Fibroblast of skin of left biceps (primary cell): ENCODE data around the gene PACRG.
A peak's percentile ranks its signal among the peaks of the same experiment; 100 is the strongest.

Source experiments
- DNase-seq, 2 experiments: peaks; one replicate each; pipeline ENCODE4 v3.0.0-alpha.2; 2013; ENCODE audit warnings: low read depth in 2 of 2

PACRG gene

DNA sequence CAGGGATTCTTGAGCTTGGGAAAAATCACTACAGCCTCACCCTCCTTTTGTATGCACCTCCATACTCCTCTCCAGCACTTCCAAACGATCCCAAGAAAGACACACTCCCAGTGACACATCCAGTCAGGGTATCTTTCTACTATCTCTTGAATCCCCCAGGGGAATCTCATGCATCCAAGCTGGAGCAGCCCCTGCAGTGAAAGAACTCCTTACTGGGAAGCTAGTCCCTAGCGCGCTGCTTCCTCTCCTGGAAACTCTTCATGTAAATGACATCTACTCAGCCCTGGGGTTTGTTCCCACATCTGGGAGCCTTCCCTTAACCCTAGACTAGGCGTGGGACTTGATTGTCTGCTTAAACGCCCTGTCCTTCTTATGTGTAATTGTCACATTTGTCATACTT, 357.7 kb downstream of the PACRG start:
- no peak for DNase-seq

DNA sequence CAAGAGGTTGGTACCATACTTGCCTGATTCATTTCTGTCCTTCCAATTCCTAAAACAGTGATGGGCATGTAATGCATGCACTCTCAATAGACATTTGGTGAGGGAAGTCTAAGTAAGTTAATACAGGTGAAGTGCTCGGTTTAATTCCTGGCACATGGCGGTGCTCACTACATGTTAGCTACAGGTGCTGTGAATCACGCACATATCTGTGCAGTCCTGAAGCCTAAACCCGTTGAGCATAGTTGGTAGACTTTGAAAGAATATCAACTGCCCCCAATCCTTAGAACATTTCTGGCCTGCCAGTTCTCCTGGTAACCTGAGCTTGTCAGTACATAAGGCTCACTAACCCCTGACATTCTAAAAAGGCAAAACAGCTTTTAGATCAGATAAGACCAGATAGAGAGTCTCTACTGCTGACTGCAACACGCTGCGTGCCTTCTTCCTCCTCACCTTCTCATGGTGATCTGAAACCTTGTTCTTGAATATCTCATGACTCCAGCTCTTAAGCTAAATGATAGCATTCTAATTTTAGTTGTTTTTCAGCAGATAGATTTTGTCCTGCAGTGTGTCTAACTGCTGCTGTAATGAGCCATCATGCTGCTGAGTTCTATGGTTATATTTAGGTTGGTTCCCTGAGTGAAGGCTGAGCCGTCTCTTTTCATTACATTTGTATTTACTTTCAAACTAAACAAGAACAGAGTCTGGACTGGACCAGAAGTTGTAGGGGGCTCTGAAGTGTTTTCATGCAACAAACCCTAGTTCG, 358.3 kb downstream of the PACRG start:
- DNase-seq: no peak

DNA sequence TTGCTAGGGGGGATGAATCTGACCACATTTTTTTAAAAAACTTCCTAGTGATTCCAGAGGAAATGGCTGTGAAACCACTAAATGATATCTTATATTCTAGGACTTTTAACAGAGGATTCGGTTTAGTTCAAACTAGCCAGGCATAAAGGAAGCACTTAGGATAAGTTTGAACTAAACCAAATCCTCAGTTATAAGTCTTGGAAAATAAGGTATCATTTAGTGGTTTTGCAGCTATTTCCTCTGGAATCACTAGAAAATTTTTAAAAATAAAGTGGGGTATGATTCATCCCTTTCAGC, 358.8 kb downstream of the PACRG start:
- peak; percentile 48 to 60 for DNase-seq

DNA sequence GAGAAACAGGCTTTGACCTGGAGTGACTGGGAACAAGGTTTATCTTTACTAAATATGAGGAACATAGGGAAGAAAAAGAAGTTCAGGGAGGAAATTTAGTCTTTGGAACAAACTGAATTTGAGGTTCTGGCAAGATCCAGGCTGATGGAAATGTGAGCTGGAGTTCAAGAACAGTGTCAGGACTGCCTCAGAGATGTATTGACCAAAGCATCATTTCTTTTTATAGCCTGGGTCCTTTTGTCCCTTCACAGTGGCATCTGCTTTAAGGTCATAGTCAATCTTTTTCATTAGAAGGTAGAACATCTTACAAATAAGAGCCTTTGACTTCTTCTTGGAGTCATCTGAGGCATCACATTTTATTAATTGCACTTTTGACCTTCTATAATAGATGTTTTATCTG, 360.2 kb downstream of the PACRG start:
- no peak for DNase-seq

DNA sequence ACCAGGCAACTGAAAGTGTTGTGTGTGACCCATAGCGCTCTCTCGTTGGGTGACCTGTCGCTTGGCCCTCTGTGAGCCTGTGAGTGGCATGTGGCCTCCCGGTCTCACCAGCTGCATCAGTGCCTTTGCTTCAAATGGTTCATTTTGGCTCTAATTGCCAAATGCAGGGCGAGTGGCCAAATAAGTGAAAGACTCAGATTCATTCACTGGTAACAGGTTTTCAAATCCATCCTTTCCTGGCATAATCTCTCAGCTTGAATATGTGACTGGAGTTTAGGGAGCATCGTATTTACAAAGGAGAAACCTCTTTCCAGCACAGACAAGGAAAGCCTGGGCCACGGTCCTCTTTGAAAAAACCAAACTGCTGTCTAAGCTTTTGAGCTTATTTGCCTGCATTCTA, 365.1 kb downstream of the PACRG start:
- DNase-seq: no peak

DNA sequence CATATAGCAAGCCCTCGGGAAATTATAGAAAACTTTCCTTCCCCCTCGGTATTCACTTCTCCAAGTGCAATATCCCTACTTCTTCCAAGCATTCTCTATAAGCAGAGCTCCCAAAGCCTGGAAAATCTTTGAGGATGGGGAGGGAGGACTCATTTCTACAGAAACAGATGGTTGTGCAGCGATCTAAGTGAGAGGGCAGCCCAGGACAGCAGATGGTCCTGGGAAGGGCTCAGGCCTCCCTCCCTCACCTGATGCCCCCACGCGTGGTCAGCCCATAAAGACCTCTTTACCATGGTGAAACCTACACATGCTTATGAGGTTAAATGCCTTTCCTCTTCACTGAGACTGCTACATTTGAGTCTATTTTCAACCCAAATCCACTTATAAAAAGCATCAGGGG, 367.1 kb downstream of the PACRG start:
- no peak for DNase-seq

DNA sequence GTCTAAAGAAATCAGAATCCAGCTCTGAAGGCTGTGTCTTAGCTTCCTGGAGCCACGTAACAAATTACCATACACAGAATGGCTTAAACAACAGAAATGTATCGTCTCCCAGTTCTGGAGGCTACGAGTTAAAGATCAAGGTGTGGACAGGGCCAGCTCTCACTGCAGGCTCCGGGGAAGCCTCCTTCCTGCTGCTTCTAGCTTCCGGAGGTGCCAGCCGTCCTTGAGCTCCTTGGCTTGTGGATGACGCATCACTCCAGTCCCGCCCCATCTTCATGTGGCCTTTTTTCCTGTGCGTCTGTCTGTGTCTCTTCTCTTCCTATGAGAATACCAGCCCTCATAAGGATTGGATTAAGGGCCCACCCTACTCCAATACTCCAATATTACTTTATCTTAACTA, 367.6 kb downstream of the PACRG start:
- no peak for DNase-seq

DNA sequence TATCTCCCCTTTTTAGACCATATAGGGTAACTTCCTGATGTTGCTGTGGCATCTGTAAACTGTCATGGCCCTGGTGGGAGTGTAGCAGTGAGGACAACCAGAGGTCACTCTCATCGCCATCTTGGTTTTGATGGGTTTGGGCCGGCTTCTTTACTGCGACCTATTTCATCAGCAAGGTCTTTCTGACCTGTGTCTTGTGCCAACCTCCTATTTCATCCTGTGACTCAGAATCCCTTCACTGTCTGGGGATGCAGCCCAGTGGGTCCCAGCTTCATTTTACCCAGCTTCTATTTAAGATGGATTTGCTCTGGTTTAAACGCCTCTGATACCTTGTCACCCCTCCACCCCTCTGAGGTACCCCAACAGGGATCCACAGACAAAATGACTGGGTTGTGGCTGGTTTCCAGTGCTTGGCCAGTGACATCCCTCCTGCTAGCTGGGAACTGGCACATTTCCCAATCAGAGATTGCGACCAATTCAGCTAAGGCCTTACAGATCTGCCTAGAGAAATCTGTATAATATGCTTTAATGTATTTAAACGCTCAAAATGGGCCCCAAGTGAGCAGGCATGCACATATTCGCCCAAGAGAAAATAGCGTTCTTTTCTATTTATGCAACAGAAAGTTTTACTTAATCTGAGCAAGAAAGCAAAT, 371.2 kb downstream of the PACRG start:
- DNase-seq: no peak

DNA sequence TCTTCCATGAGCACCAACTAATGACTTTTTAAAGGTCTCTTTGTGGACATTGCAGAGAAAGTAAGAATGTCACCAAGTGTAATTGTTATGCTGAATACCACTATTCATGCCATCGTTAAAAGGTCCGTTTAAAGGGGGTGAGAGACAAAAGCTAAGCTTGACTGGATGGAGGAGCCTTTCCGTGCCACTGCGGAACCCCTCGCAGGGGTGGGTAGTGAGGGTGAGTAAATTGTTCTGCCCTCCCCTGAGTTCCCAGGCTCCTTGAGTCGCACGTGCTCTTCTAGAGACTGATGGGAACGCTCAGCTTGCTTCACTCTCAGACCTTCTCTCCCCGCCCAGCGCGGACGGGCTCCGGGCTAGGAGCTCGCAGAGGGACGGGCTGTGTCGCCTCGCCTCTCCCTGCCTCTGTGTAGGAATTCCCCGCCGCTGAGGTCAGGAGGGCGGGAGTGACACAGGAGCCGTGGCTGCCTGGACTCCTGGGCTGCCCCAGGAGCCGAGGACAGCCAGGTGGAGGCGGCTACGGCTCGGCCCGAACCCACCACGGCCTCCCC, 371.9 kb downstream of the PACRG start:
- no peak for DNase-seq

DNA sequence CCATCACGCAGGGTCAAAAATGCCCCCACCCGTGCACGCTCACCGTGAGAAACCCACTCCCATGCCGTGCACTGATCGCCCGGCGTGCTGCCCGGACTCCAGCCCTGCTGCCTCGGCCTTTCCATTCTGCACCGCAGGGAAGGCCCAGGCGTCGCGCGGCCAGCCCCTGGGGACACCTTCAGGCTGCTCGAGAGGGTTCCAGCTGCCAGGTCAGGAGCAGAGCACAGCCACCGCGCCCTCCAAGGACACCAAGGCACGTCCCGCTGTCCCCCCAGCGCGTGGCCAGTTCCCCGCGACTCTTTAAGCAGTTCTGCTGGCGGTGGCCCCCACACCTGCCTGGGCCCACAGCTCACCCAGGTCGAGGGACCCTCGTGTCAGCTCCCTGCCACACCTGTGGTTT, 372.5 kb downstream of the PACRG start:
- no peak for DNase-seq

DNA sequence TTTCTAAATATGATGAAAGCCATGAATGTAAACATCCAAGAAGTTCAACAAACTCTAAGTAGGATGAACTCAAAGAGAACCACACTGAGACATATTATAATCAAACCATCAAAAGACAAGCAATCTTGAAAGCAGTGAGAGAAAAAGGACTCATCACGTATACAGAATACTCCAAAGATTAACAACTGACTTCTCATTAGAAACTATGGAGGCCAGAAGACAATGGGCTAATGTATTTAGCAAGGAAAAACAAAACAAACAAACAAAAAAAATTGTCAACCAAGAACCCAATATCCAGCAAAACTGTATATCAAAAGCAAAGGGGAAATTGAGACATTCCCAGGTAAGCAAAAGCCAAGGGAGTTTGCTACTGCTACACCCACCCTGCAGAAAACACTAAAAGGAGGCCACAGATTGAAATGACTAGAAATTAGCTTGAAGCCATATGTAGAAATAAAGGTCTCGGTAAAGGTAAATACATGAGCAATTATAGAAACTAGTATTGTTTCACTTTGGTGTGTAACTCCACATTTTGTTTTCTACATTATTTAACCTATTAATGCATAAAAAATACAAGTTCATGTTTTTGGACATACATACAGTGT, 385.7 kb downstream of the PACRG start:
- DNase-seq: no peak

DNA sequence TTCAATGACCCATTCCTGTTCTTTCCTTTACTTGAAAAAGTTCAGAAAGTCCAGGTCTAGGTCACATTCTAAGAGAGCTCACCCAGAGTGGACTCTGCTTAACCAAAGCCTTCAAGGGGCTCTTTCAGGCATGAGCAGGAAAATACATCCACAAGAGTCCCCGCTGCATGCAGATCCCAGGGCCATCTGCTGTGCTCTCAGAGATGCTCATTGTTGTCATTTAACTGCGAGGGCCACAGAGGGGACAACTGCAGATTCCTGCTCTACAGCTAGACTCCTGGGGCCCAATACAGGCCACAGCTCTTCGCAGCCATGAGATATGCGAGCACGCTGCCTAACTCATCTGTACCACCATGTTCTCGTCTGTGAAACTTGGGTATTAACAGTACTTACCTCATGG, 391.2 kb downstream of the PACRG start:
- no peak for DNase-seq

DNA sequence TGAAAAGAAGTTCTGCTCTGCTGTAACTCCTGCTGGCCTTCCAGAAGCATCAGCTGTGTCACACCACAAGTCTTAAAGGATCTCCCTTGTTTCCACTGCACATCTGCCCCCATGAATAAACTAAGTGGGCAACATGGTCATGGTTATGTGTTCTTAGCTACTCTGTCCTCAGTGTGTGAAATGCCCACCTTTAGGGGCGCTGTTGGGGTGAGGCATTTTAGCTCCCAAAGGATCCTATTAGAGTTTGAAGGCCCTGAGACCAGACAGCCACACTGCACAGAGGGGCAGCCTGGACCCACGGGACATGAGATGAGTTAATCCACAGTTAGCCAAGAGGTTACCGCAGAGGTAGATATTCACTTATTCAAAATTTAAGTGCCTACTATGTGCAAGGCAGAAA, 392.4 kb downstream of the PACRG start:
- DNase-seq: no peak

DNA sequence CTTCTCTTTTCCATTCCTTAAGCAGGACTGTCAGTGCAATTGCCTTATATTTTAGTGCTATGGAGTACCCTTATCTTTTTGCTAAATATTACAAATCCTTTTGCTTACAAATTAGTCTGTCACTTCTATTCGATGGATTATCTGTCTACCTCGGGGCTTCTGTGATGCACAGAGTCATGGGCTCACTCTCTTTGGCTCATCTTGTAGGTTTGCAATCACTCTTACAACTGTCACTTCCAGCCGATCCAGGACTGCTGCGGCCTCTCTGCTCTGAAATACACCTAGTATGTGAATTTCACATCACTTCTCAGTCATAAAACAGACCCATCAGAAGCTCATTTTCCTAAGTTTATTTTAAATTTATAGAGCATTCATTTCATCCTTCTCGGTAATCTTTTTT, 393.5 kb downstream of the PACRG start:
- DNase-seq: no peak

DNA sequence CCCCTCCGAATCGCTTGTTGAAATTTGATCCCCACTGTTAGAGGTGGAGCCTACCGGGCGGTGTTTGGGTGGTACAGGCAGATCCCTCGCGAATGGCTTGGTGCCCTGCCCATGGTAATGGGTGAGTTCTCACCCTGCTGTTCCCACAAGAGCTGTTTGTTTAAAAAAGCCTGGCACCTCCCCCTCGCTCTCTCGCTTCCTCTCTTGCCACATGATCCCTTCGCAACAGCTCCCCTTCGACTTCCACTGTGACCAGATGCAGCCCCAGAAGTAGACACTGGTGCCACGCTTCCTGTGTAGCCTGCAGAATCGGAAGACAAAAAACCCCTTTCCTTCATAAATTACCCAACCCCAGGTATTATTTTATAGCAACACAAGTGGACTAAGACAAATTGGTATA, 394.6 kb downstream of the PACRG start:
- no peak for DNase-seq

DNA sequence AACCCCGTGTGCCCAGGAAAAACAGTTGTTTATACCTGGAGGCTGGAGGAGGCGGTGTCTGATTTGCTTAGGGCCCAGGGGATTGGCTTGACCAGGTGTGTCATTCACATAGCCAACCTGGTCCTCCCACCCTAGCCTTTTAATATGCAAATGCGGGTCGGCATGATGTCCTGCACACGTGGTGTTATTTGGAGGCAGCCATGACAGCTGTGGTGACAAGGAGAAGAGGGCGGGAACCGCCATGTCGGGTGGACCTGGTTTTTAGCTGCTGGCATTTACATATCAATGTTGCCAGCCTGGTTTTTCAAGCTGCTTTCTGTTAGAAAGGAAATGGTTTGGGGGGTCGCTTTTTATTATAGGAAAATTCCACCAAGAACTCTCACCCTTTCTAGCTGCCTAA, 395.3 kb downstream of the PACRG start:
- DNase-seq: no peak

DNA sequence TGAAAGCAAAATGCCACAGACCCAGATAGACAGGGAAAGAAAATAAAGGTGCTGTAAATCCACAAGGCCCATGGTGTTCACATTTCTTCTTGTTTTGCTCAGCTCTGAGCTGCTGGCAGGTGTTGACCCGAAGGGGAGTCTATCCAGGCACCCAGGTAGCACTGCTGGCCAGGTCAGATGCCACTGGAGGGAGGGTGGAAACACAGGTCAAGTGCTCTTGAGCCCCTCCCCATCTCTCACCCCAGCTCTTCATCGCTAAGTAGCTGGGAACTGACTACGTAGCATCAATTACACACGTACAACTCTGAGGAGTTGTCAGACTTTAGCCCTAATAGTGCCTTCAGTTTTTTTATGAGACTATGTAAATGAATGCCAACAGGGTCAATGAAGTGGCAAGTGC, 399.0 kb downstream of the PACRG start:
- DNase-seq: no peak

DNA sequence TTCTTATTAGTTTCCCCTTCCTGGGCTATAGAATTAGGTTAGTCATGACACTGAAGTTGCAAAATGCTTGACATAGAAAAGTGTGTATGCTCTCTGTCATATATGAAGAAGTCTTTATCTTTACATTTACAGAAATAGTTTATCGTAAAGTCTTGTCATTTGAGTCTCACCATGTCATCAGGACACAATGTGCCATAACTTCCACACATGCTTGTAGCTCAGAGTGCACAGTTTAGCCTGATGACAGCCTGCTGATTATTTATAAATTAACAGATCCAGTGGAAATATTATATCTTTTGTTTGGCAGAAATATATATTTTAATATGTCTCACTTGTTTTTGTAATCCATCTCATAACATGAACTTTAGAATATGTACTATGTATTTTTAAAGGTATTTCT, 399.8 kb downstream of the PACRG start:
- no peak for DNase-seq

DNA sequence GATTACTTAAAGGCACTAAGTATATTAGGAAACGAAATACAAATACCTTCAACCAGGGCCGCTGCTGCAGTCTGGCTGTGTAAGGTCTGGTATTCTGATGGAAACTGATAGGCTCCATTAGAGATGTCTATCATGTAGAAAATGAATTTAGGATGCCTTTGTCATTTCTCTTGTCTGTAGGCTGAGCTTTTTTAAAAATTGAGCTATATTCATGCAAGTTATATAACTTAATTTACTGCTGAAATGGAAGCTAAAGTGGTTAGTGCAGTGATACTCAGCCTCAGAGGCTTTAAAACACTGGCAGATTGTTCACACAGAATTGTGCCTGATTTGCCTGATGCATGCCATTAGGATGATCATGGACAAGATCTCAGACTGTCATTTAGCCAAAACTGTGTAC, 400.6 kb downstream of the PACRG start:
- DNase-seq: no peak

DNA sequence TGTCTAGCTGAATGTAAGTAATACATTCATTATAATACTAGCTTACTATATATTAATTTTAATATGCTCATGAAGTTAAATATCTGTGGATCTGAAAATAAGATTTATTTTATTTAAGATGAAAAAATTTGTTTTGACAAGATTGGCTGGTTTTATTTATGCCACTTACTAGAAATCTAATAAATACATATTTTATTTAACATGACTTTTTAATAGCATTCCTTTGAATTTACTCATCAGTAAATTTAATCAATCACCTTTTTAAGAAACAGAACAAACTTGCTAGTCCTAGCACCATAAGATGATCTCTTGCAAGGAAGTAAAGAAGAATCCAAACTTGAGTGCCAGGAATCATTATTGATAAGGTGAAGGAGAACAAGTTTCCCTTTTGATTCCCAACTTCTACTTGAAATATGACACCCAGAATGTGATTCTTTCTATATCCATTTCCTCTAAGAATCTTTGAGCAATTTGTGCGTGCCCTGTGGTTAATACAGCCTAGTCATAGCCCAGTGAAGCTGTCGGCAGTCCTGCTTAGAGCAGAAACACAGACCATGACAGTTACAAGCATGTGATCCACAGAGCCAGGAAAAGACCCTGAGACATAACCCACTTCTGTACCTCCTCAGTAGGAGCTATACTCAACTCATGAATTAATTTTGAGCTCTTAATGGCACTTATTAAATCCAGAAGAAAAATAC, 404.4 kb downstream of the PACRG start:
- DNase-seq: peak in 1 of 2 experiments; percentile 10

DNA sequence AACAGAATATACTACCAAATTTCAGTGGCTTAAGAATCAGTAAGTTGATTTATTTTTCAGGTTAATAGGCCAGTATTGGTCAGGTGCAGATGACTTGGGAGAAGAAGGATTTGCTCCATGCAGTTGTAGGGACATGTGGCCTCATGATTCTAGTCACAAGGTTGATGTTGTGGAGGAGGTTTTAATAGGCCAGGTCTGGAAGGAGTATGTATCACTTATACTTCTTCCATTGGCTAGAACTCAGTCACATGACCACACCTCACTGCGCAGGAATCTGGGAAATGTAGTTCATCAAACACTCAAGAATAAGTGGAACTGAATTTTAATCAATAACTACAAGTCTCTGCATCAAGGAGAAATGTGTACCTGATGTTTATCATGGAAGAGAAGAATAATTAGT, 405.2 kb downstream of the PACRG start:
- DNase-seq: no peak

DNA sequence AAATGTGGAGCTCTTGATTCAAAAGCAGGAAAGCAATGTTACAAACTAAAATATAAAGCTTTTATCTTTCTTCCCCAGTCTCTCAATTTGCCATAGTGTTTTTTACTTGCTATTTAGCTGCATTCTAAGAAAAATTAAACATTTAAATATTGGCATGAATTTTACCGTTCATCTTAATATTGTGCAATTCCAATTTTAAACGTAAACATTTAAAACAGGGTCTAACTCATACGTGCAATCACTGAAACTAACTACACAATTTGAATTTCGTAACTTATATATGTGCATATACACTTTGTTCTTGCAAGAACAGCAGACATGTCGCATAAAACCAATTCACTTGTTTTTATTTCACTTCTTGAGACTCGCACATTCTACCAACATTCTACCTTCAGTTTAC, 405.9 kb downstream of the PACRG start:
- DNase-seq: no peak
